Raji (cell line): ENCODE measurements around the gene SCGB3A1.

Source experiments
- POLR2A ChIP-seq: IDR thresholded peaks from 2 replicates; pipeline ENCODE4 v1.6.1; 2011; ENCODE audit warnings: low read depth, low read length, control low read depth; ENCODE audit not compliant: insufficient read depth

SCGB3A1 gene

DNA sequence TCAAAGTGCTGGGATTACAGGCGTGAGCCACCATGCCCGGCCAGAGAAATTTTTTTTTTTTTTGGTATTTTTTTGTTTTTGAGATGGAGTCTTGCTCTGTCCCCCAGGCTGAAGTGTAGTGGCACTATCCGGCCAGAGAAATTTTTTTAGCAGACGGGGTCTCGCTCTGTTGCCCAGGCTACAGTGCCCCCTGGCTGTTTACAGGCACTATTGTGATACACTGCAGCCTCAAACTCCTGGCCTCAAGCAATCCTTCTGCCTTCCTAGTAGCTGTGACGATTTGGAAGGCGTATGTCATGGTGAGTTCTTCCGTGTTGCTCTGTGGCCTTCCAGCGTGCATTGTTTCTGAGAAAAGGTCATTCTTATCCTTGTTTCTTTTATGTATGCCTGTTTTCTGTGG, 49.6 kb downstream of the SCGB3A1 start:
- TF ChIP-seq POLR2A = no peak
